K562 (cell line): ENCODE results near the gene LMBR1. TPM values are rescaled to one million over a fixed set of nuclear protein-coding genes. Genes with fewer than 3 reads are reported as not detected.

ENCODE experiments used
- DPF2 ChIP-seq: fragments of 450-650 bp; IDR thresholded peaks from 2 replicates; pipeline ENCODE4 v1.6.1; 2016
- ELF1 ChIP-seq: fragments of 200-800 bp; sonication (Bioruptor generic); IDR thresholded peaks from 2 replicates; pipeline ENCODE4 v1.6.1; 2016; ENCODE audit warnings: missing genetic modification characterization, missing compliant biosample characterization
- FOXM1 ChIP-seq, 2 experiments: fragments of 450-650 bp in 1 of 2; sonication (generic) in 1 of 2; formaldehyde crosslinking in 1 of 2; IDR thresholded peaks; 2 replicates each; pipeline versions ENCODE4 v1.6.1 to v1.9.0; 2017 to 2022; ENCODE audit warnings: low read depth in 2 of 2, mild to moderate bottlenecking in 2 of 2, missing genetic modification reagents in 1 of 2, moderate library complexity in 1 of 2
- PTRF ChIP-seq: fragments of 450-650 bp; IDR thresholded peaks from 2 replicates; pipeline ENCODE4 v1.6.1; 2016; ENCODE audit warnings: mild to moderate bottlenecking, missing genetic modification characterization, missing compliant biosample characterization
- polyA plus RNA-seq, 8 experiments: library from polyadenylated mRNA; depleted of rRNA in 4 of 8; stranded (reverse) in 5 of 8; unstranded in 3 of 8; fragments of >200 nt; fragmentation: Nextera tagmentation in 2 of 8; fragmentation: Illumina TruSeq in 1 of 8; extraction: Ambion mirVana in 2 of 8; extraction: Trizol in 1 of 8; gene quantifications; 2 replicates each; pipeline versions ENCODE4 v1.2.1 to v1.2.3, GENCODE V29; 2011 to 2014; ENCODE audit warnings: inconsistent platforms in 1 of 8, missing spikeins in 1 of 8
- total RNA-seq, 7 experiments: library from RNA; depleted of rRNA in 6 of 7; stranded (reverse); fragments of >200 nt in 6 of 7; fragmentation: Illumina TruSeq in 2 of 7; extraction: Trizol in 2 of 7; gene quantifications; 2 replicates each; pipeline versions ENCODE4 v1.2.1 to v1.2.3, GENCODE V29; 2011 to 2021; ENCODE audit warnings: low replicate concordance in 1 of 7
- TF ChIP-seq, protein P1 (sequence below): fragments of 200-800 bp; sonication (Bioruptor generic); IDR thresholded peaks from 2 replicates; pipeline ENCODE4 v1.6.1; 2016; ENCODE audit warnings: missing genetic modification characterization, missing compliant biosample characterization
- TF ChIP-seq, protein P2 (sequence below), 2 experiments: fragments of 450-650 bp; IDR thresholded peaks; 2 replicates each; pipeline ENCODE4 v1.6.1; 2016
- TF ChIP-seq, protein P3 (sequence below): fragments of 250-450 bp; sonication (Bioruptor Pico); IDR thresholded peaks from 2 replicates; pipeline ENCODE4 v1.8.0; 2022; ENCODE audit warnings: moderate library complexity, mild to moderate bottlenecking, inconsistent platforms
- TF ChIP-seq, protein P4 (sequence below): fragments of 450-650 bp; IDR thresholded peaks from one replicate; pipeline ENCODE4 v1.6.1; 2018; ENCODE audit warnings: mild to moderate bottlenecking, moderate library complexity; ENCODE audit not compliant: partially characterized antibody
- TF ChIP-seq, protein P5 (sequence below): fragments of 450-650 bp; IDR thresholded peaks from 2 replicates; pipeline ENCODE4 v1.6.1; 2016; ENCODE audit warnings: borderline replicate concordance
- TF ChIP-seq, protein P6 (sequence below), 2 experiments: fragments of 450-650 bp in 1 of 2; sonication (generic) in 1 of 2; formaldehyde crosslinking in 1 of 2; IDR thresholded peaks in 1 of 2; conservative IDR thresholded peaks in 1 of 2; 2 replicates each; pipeline versions ENCODE4 v1.6.1 to v1.8.1; 2016 to 2023; ENCODE audit warnings: mild to moderate bottlenecking in 2 of 2, moderate library complexity in 2 of 2, inconsistent platforms in 1 of 2, missing genetic modification reagents in 1 of 2

LMBR1 gene
- total and polyA plus RNA-seq, 9 of the 15 experiments (the other 6 are each of a cell fraction or from before 2014, with no cell fraction given), result 7.7 to 90.0 (median 59.9) TPM

DNA sequence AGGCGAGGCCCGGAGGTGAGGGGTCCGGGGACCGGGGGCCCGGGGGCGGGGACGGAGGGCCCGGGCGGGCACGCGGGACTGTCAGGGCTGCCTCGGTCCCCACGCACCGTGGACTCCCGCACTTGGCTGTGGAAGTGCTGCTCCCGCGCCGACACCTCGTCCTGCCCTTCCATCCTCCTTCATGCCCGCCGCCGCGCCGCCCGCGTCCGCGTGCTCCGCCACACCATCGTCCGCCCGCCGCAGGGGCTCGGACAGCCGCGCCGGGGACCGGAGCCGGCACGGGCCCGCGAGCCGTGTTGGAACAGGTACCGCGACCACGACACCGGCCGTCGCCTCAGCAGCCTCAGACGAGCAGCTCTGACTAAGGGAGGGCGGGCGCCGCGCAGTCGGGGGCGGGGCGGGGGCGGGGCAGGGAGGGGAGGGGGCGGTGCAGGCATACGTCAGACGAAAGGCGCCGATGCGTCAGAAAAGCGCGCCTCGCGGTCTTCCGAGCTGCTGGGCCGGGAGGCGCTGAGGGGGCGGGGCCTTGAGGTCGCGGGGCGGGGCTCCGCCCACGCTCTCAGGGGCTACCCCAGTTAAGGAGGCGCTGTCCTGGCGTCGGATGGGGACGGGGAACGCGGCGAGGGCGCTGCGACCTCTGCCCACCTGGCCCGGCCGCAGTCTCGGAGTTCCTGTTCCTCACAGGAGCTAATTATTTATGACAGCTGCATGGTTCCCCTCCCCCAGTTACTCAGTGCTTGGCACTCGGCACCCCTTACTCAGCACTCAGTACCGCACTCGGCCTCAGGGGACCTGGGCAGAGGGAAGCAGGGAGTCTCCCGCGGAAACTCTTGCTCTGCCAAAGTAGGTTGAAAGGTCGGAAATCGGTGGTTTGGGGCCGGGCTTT is at the start of gene LMBR1 (continued):
- TF ChIP-seq, protein P1, sequence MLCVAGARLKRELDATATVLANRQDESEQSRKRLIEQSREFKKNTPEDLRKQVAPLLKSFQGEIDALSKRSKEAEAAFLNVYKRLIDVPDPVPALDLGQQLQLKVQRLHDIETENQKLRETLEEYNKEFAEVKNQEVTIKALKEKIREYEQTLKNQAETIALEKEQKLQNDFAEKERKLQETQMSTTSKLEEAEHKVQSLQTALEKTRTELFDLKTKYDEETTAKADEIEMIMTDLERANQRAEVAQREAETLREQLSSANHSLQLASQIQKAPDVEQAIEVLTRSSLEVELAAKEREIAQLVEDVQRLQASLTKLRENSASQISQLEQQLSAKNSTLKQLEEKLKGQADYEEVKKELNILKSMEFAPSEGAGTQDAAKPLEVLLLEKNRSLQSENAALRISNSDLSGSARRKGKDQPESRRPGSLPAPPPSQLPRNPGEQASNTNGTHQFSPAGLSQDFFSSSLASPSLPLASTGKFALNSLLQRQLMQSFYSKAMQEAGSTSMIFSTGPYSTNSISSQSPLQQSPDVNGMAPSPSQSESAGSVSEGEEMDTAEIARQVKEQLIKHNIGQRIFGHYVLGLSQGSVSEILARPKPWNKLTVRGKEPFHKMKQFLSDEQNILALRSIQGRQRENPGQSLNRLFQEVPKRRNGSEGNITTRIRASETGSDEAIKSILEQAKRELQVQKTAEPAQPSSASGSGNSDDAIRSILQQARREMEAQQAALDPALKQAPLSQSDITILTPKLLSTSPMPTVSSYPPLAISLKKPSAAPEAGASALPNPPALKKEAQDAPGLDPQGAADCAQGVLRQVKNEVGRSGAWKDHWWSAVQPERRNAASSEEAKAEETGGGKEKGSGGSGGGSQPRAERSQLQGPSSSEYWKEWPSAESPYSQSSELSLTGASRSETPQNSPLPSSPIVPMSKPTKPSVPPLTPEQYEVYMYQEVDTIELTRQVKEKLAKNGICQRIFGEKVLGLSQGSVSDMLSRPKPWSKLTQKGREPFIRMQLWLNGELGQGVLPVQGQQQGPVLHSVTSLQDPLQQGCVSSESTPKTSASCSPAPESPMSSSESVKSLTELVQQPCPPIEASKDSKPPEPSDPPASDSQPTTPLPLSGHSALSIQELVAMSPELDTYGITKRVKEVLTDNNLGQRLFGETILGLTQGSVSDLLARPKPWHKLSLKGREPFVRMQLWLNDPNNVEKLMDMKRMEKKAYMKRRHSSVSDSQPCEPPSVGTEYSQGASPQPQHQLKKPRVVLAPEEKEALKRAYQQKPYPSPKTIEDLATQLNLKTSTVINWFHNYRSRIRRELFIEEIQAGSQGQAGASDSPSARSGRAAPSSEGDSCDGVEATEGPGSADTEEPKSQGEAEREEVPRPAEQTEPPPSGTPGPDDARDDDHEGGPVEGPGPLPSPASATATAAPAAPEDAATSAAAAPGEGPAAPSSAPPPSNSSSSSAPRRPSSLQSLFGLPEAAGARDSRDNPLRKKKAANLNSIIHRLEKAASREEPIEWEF (CRISPR knock-in tag), result no peak
- TF ChIP-seq, protein P2, sequence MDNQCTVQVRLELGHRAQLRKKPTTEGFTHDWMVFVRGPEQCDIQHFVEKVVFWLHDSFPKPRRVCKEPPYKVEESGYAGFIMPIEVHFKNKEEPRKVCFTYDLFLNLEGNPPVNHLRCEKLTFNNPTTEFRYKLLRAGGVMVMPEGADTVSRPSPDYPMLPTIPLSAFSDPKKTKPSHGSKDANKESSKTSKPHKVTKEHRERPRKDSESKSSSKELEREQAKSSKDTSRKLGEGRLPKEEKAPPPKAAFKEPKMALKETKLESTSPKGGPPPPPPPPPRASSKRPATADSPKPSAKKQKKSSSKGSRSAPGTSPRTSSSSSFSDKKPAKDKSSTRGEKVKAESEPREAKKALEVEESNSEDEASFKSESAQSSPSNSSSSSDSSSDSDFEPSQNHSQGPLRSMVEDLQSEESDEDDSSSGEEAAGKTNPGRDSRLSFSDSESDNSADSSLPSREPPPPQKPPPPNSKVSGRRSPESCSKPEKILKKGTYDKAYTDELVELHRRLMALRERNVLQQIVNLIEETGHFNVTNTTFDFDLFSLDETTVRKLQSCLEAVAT (IDR thresholded peaks at IDR 0.05), result 0 out of 4 replicates have a peak, but pooled peaks of 1 of the 2 experiments have one; percentile 22
- TF ChIP-seq, protein P3, sequence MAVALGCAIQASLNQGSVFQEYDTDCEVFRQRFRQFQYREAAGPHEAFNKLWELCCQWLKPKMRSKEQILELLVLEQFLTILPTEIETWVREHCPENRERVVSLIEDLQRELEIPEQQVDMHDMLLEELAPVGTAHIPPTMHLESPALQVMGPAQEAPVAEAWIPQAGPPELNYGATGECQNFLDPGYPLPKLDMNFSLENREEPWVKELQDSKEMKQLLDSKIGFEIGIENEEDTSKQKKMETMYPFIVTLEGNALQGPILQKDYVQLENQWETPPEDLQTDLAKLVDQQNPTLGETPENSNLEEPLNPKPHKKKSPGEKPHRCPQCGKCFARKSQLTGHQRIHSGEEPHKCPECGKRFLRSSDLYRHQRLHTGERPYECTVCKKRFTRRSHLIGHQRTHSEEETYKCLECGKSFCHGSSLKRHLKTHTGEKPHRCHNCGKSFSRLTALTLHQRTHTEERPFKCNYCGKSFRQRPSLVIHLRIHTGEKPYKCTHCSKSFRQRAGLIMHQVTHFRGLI (CRISPR knock-in tag), result no peak
- TF ChIP-seq PTRF (tag) (no peak), ELF1 (tag) (peak; percentile 70), DPF2 (peak; percentile 72), FOXM1 (IDR thresholded peaks at IDR 0.05; ENCODE audit: low read depth) (0 out of 2 replicates have a peak, but pooled peaks have one; percentile 14), FOXM1 (CRISPR knock-in tag; IDR thresholded peaks at IDR 0.05; ENCODE audit: low read depth) (peak; percentile 49; the same call in 1 of the 2 replicates)
- TF ChIP-seq, protein P4, sequence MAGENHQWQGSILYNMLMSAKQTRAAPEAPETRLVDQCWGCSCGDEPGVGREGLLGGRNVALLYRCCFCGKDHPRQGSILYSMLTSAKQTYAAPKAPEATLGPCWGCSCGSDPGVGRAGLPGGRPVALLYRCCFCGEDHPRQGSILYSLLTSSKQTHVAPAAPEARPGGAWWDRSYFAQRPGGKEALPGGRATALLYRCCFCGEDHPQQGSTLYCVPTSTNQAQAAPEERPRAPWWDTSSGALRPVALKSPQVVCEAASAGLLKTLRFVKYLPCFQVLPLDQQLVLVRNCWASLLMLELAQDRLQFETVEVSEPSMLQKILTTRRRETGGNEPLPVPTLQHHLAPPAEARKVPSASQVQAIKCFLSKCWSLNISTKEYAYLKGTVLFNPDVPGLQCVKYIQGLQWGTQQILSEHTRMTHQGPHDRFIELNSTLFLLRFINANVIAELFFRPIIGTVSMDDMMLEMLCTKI, result no peak
- TF ChIP-seq, protein P5, sequence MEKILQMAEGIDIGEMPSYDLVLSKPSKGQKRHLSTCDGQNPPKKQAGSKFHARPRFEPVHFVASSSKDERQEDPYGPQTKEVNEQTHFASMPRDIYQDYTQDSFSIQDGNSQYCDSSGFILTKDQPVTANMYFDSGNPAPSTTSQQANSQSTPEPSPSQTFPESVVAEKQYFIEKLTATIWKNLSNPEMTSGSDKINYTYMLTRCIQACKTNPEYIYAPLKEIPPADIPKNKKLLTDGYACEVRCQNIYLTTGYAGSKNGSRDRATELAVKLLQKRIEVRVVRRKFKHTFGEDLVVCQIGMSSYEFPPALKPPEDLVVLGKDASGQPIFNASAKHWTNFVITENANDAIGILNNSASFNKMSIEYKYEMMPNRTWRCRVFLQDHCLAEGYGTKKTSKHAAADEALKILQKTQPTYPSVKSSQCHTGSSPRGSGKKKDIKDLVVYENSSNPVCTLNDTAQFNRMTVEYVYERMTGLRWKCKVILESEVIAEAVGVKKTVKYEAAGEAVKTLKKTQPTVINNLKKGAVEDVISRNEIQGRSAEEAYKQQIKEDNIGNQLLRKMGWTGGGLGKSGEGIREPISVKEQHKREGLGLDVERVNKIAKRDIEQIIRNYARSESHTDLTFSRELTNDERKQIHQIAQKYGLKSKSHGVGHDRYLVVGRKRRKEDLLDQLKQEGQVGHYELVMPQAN, result peak; percentile 84
- TF ChIP-seq, protein P6, sequence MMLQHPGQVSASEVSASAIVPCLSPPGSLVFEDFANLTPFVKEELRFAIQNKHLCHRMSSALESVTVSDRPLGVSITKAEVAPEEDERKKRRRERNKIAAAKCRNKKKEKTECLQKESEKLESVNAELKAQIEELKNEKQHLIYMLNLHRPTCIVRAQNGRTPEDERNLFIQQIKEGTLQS (IDR thresholded peaks at IDR 0.05), result no peak; the same call in 1 of the 2 replicates
- TF ChIP-seq, protein P6 (CRISPR knock-in tag; conservative IDR thresholded peaks at IDR 0.05), result peak; percentile 55; the same call in 1 of the 2 replicates
